Keratinocyte (primary cell): ENCODE data around the gene CRELD1. TPM values are rescaled to one million over a fixed set of nuclear protein-coding genes. Genes with fewer than 3 reads are reported as not detected.
A peak's percentile ranks its signal among the peaks of the same experiment; 100 is the strongest.

Source experiments
- DNase-seq: peaks from one replicate; pipeline ENCODE4 v3.0.0-alpha.2; 2011; ENCODE audit warnings: low read depth, missing footprints, low spot score
- FAIRE-seq: peaks from 2 replicates; lab custom pipeline; 2011; peaks lifted over from hg19 to GRCh38; lab: Jason Lieb, UNC
- H2AFZ ChIP-seq: 2 replicates; pipeline ENCODE4 v1.6.0; 2012; ENCODE audit warnings: low read length, control low read depth, inconsistent platforms; ENCODE audit not compliant: control insufficient read depth
- H3K27ac ChIP-seq: 2 replicates; pipeline ENCODE4 v1.5.1; 2011; ENCODE audit warnings: low read length; ENCODE audit not compliant: control insufficient read depth, insufficient read depth
- H3K27me3 ChIP-seq: 3 replicates; pipeline ENCODE4 v1.6.0; 2011; ENCODE audit warnings: low read length; ENCODE audit not compliant: control insufficient read depth, insufficient read depth; ENCODE audit errors: extremely low read depth
- H3K36me3 ChIP-seq, 2 experiments: 2 replicates in 1 of 2; 3 replicates in 1 of 2; pipeline ENCODE4 v1.5.1; 2011; ENCODE audit warnings: low read length in 2 of 2, mild to moderate bottlenecking in 1 of 2; ENCODE audit not compliant: control insufficient read depth in 2 of 2, insufficient read depth in 2 of 2; ENCODE audit errors: extremely low read depth in 1 of 2
- H3K4me1 ChIP-seq: 3 replicates; pipeline ENCODE4 v1.5.1; 2011; ENCODE audit warnings: low read length; ENCODE audit not compliant: control insufficient read depth, insufficient read depth; ENCODE audit errors: extremely low read depth
- H3K4me2 ChIP-seq: 3 replicates; pipeline ENCODE4 v1.6.0; 2011; ENCODE audit warnings: low read depth, low read length; ENCODE audit not compliant: control insufficient read depth, insufficient read depth; ENCODE audit errors: extremely low read depth
- H3K4me3 ChIP-seq, 3 experiments: fragments of 200-600 bp in 1 of 3; sonication (generic) in 1 of 3; 2 replicates in 2 of 3; 3 replicates in 1 of 3; pipeline ENCODE4 v1.5.1; 2011 to 2016; ENCODE audit warnings: low read length in 3 of 3, mild to moderate bottlenecking in 3 of 3, control low read depth in 2 of 3, inconsistent platforms in 1 of 3, low read depth in 1 of 3, mixed read lengths in 1 of 3, mixed run types in 1 of 3, moderate library complexity in 1 of 3; ENCODE audit not compliant: control insufficient read depth in 2 of 3, insufficient read depth in 2 of 3; ENCODE audit errors: extremely low read depth in 1 of 3
- H3K79me2 ChIP-seq: 2 replicates; pipeline ENCODE4 v1.6.0; 2012; ENCODE audit warnings: low read length; ENCODE audit not compliant: control insufficient read depth, insufficient read depth
- H3K9ac ChIP-seq: 3 replicates; pipeline ENCODE4 v1.6.0; 2011; ENCODE audit warnings: low read length; ENCODE audit not compliant: control insufficient read depth, insufficient read depth; ENCODE audit errors: extremely low read depth
- H3K9me1 ChIP-seq: 3 replicates; pipeline ENCODE4 v1.6.0; 2011; ENCODE audit warnings: low read length; ENCODE audit not compliant: control insufficient read depth, insufficient read depth; ENCODE audit errors: extremely low read depth
- H3K9me3 ChIP-seq: 2 replicates; pipeline ENCODE4 v1.5.1; 2012; ENCODE audit warnings: low read depth, low read length; ENCODE audit not compliant: control insufficient read depth
- H4K20me1 ChIP-seq: 3 replicates; pipeline ENCODE4 v1.6.0; 2011; ENCODE audit warnings: low read length; ENCODE audit not compliant: control insufficient read depth, insufficient read depth; ENCODE audit errors: extremely low read depth
- EZH2 ChIP-seq: IDR thresholded peaks from one replicate; pipeline ENCODE4 v1.6.1; 2012; ENCODE audit warnings: inconsistent platforms, mild to moderate bottlenecking, low read length, moderate library complexity
- dilution Hi-C: fragments of 300-500 bp; cut with MboI; formaldehyde crosslinking; loops from one replicate; pipeline ENCODE4 v1.7.0; 2020; ENCODE audit warnings: low sequenced_read_pairs; ENCODE audit not compliant: extremely low pct_ligation_motif_present
- polyA plus RNA-seq, 5 experiments: library from polyadenylated mRNA; depleted of rRNA in 3 of 5; stranded (reverse) in 3 of 5; stranded (forward) in 1 of 5; unstranded in 1 of 5; fragments of >200 nt; gene quantifications; 1 replicate in 1 of 5; 2 replicates in 3 of 5; 3 replicates in 1 of 5; pipeline versions ENCODE4 v1.2.1 to v1.2.3, GENCODE V29; 2011 to 2012; ENCODE audit warnings: missing spikeins in 2 of 5, low read depth in 1 of 5, low replicate concordance in 1 of 5
- TF ChIP-seq, protein P1 (sequence below), 3 experiments: IDR thresholded peaks in 1 of 3; conservative IDR thresholded peaks in 1 of 3; optimal IDR thresholded peaks in 1 of 3; 2 replicates in 2 of 3; 3 replicates in 1 of 3; pipeline versions ENCODE3 to v1.5.1; 2011; ENCODE audit warnings: low read length in 3 of 3, mild to moderate bottlenecking in 3 of 3, moderate library complexity in 2 of 3, control low read depth in 1 of 3, inconsistent platforms in 1 of 3; ENCODE audit not compliant: insufficient read depth in 2 of 3; ENCODE audit errors: extremely low read depth in 1 of 3

Gene CRELD1
- polyA plus RNA-seq, 1 donor (not counting 4 experiments of a cell fraction or from before 2014, with no cell fraction given) = 11.2 TPM

DNA sequence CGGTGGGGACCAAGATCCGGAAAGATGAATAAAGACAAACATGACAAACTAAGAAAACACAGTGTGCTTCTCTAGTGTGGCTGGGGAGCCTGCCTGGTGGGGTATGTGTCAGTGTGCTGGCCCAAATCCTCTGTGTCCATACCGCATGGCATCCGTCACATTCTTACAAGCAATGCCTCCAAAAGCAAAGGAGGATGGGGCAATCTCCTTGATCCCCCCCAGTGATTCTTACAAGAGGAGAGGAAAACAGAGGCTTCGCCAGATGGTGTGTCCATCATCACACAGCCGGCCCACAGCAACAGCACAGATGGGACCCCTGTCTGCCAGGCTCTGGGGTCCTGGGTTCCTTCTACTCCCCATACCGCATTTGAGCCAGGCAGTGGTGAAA is 17.3 kb upstream of the CRELD1 start:
- peak overlapping the region; percentile 94 for H3K4me2 ChIP-seq
- DNase-seq (no peak), FAIRE-seq (no peak)
- no peak overlapping the region for H2AFZ ChIP-seq
- peak overlapping the region; percentile 79 for H3K27ac ChIP-seq
- peaks cover 43% of the 10 kb centered on the region for H3K4me1 ChIP-seq
- no peaks in the 10 kb centered on the region for H3K9me1 ChIP-seq
- H3K79me2 ChIP-seq = no peaks in the 10 kb centered on the region
- H3K27me3 ChIP-seq = no peaks in the 10 kb centered on the region
- no peak for TF ChIP-seq EZH2
- TF ChIP-seq, protein P1, sequence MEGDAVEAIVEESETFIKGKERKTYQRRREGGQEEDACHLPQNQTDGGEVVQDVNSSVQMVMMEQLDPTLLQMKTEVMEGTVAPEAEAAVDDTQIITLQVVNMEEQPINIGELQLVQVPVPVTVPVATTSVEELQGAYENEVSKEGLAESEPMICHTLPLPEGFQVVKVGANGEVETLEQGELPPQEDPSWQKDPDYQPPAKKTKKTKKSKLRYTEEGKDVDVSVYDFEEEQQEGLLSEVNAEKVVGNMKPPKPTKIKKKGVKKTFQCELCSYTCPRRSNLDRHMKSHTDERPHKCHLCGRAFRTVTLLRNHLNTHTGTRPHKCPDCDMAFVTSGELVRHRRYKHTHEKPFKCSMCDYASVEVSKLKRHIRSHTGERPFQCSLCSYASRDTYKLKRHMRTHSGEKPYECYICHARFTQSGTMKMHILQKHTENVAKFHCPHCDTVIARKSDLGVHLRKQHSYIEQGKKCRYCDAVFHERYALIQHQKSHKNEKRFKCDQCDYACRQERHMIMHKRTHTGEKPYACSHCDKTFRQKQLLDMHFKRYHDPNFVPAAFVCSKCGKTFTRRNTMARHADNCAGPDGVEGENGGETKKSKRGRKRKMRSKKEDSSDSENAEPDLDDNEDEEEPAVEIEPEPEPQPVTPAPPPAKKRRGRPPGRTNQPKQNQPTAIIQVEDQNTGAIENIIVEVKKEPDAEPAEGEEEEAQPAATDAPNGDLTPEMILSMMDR (optimal IDR thresholded peaks at IDR 0.05 in 1 of 3, IDR thresholded peaks at IDR 0.05 in 1 of 3, conservative IDR thresholded peaks at IDR 0.05 in 1 of 3; ENCODE audit: extremely low read depth in 1 of 3, insufficient read depth in 2 of 3, low read length in 3 of 3) = no peak
- H4K20me1 ChIP-seq = no peaks in the 10 kb centered on the region
- H3K9me3 ChIP-seq = no peaks in the 10 kb centered on the region
- dilution Hi-C loops = no loop called here
- H3K36me3 ChIP-seq = peaks cover 4 to 7% of the 10 kb centered on the region in 2 experiments
- H3K9ac ChIP-seq = peak overlapping the region; percentile 65
- peak overlapping the region in 2 of 3 experiments; percentile 23 to 41 for H3K4me3 ChIP-seq

DNA sequence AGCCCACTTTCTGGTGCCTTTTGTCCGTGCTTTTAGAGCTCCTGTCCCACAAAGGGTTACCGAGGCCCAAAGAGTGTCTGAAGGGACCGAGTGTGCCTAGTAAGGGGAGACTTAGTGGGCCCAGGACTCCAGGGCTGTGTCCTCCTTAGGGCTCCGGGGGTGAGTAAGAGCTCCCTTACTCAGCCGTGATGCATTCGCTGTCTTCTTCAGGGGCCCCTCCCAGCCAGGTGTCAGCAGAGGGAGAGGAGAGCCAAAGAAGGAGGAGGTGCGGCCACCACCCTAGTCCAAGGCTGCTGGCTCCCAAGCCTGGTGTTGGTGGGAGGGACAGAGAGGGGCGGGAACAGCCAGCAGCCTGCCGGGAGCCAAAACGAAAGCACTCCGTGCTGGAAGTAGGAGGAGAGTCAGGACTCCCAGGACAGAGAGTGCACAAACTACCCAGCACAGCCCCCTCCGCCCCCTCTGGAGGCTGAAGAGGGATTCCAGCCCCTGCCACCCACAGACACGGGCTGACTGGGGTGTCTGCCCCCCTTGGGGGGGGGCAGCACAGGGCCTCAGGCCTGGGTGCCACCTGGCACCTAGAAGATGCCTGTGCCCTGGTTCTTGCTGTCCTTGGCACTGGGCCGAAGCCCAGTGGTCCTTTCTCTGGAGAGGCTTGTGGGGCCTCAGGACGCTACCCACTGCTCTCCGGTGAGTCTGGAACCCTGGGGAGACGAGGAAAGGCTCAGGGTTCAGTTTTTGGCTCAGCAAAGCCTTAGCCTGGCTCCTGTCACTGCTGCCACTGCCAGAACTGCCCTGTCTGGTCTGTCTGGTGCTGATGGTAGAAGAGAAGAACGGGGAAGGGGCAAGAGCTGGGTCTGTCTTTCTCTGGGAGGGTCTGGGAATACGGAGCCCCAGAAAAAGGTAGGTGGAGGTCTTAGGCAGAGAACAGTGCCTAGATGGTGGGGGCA is 16.6 kb upstream of the CRELD1 start, which contains the start of gene IL17RC:
TSS of gene IL17RC (plus strand) at position 365 of the 947 bp plus-strand sequence. CDS start at position 583, 218 bp downstream.
- Histone ChIP-seq H3K4me2 (peak within 1 kb of the TSS; percentile 94), H3K79me2 (no peaks in the 10 kb centered on the region), H3K4me1 (peaks cover 40% of the 10 kb centered on the region), H3K27me3 (no peaks in the 10 kb centered on the region), H3K36me3 (peaks cover 0 to 5% of the 10 kb centered on the region in 2 experiments), H3K4me3 (peak within 1 kb of the TSS; percentile 33 to 77 (median 65)), H4K20me1 (no peaks in the 10 kb centered on the region), H3K9ac (peak within 1 kb of the TSS; percentile 77), H3K9me3 (no peaks in the 10 kb centered on the region), H3K9me1 (no peaks in the 10 kb centered on the region), H3K27ac (peak within 1 kb of the TSS; percentile 79), H2AFZ (peak within 1 kb of the TSS; percentile 27)
- peak; percentile 90 for DNase-seq
- FAIRE-seq = peak; percentile 86
- dilution Hi-C loops = no loop called here
- TF ChIP-seq, protein P1 (optimal IDR thresholded peaks at IDR 0.05 in 1 of 3, IDR thresholded peaks at IDR 0.05 in 1 of 3, conservative IDR thresholded peaks at IDR 0.05 in 1 of 3; ENCODE audit: extremely low read depth in 1 of 3, insufficient read depth in 2 of 3, low read length in 3 of 3) = no peak
- no peak for TF ChIP-seq EZH2
